H9 (cell line): ENCODE data around the gene SNRPD3. TPM values are rescaled to one million over a fixed set of nuclear protein-coding genes. Genes with fewer than 3 reads are reported as not detected.

Experiments
- DNase-seq: peaks from one replicate; pipeline ENCODE4 v3.0.0-alpha.2; 2017
- H2AFZ ChIP-seq: one replicate; pipeline ENCODE4 v1.6.1; 2013; ENCODE audit warnings: mild to moderate bottlenecking, low read length, control low read depth, moderate library complexity
- H2AK5ac ChIP-seq: 2 replicates; pipeline ENCODE4 v1.6.1; 2013; ENCODE audit warnings: low read length, control low read depth, mixed read lengths; ENCODE audit not compliant: insufficient read length
- H2BK120ac ChIP-seq: one replicate; pipeline ENCODE4 v1.6.1; 2013; ENCODE audit warnings: low read depth, mild to moderate bottlenecking, low read length, control low read depth, inconsistent platforms; ENCODE audit not compliant: poor library complexity, severe bottlenecking
- H2BK12ac ChIP-seq: 2 replicates; pipeline ENCODE4 v1.6.1; 2013; ENCODE audit warnings: low read length, control low read depth, mixed read lengths, low read depth; ENCODE audit not compliant: insufficient read length
- H2BK15ac ChIP-seq: 2 replicates; pipeline ENCODE4 v1.6.1; 2013; ENCODE audit warnings: low read depth, low read length, control low read depth
- H2BK20ac ChIP-seq: one replicate; pipeline ENCODE4 v1.6.1; 2013; ENCODE audit warnings: low read depth, mild to moderate bottlenecking, low read length, control low read depth, inconsistent platforms; ENCODE audit not compliant: poor library complexity, severe bottlenecking
- H2BK5ac ChIP-seq: 2 replicates; pipeline ENCODE4 v1.6.1; 2013; ENCODE audit warnings: low read length, control low read depth, mixed read lengths; ENCODE audit not compliant: insufficient read length
- H3K14ac ChIP-seq: 2 replicates; pipeline ENCODE4 v1.6.1; 2013; ENCODE audit warnings: low read length, control low read depth; ENCODE audit not compliant: insufficient read depth
- H3K18ac ChIP-seq: 2 replicates; pipeline ENCODE4 v1.6.1; 2013; ENCODE audit warnings: low read depth, mild to moderate bottlenecking, mixed read lengths, low read length, control low read depth; ENCODE audit not compliant: insufficient read length
- H3K23ac ChIP-seq: 2 replicates; pipeline ENCODE4 v1.6.1; 2013; ENCODE audit warnings: low read length, control low read depth, mixed read lengths, low read depth; ENCODE audit not compliant: insufficient read length
- H3K23me2 ChIP-seq: 2 replicates; pipeline ENCODE4 v1.6.1; 2013; ENCODE audit warnings: low read depth, mild to moderate bottlenecking, mixed read lengths, low read length, control low read depth; ENCODE audit not compliant: insufficient read length, poor library complexity, severe bottlenecking
- H3K27ac ChIP-seq: 2 replicates; pipeline ENCODE4 v1.5.1; 2013; ENCODE audit warnings: low read length, control low read depth, mixed read lengths, low read depth; ENCODE audit not compliant: insufficient read length
- H3K27me3 ChIP-seq: 2 replicates; pipeline ENCODE4 v1.6.1; 2013; ENCODE audit warnings: low read length, control low read depth, inconsistent platforms; ENCODE audit not compliant: insufficient read depth
- H3K4ac ChIP-seq: 2 replicates; pipeline ENCODE4 v1.6.1; 2013; ENCODE audit warnings: low read depth, mild to moderate bottlenecking, control low read depth, inconsistent platforms, low read length, moderate library complexity
- H3K4me1 ChIP-seq: 2 replicates; pipeline ENCODE4 v1.6.1; 2013; ENCODE audit warnings: low read length, control low read depth, inconsistent platforms; ENCODE audit not compliant: insufficient read depth
- H3K4me2 ChIP-seq: 2 replicates; pipeline ENCODE4 v1.6.1; 2013; ENCODE audit warnings: low read length, control low read depth, mixed read lengths; ENCODE audit not compliant: insufficient read length, insufficient read depth
- H3K56ac ChIP-seq: 2 replicates; pipeline ENCODE4 v1.6.1; 2013; ENCODE audit warnings: low read depth, mild to moderate bottlenecking, mixed read lengths, low read length, control low read depth; ENCODE audit not compliant: insufficient read length
- H3K79me1 ChIP-seq: 2 replicates; pipeline ENCODE4 v1.6.1; 2013; ENCODE audit warnings: low read depth, mild to moderate bottlenecking, moderate library complexity, low read length, control low read depth, inconsistent platforms; ENCODE audit not compliant: insufficient read depth, poor library complexity, severe bottlenecking
- H3K79me2 ChIP-seq: 2 replicates; pipeline ENCODE4 v1.6.1; 2013; ENCODE audit warnings: low read length, control low read depth, inconsistent platforms; ENCODE audit not compliant: insufficient read depth
- H3K9ac ChIP-seq: 2 replicates; pipeline ENCODE4 v1.6.1; 2013; ENCODE audit warnings: low read length, control low read depth, mixed read lengths; ENCODE audit not compliant: insufficient read length; ENCODE audit errors: extremely low read depth
- H3K9me3 ChIP-seq: one replicate; pipeline ENCODE4 v1.6.1; 2013; ENCODE audit warnings: low read depth, low read length, inconsistent platforms; ENCODE audit not compliant: control insufficient read depth
- H3T11ph ChIP-seq: one replicate; pipeline ENCODE4 v1.6.1; 2013; ENCODE audit warnings: mild to moderate bottlenecking, low read length, control low read depth, inconsistent platforms
- H4K20me1 ChIP-seq: one replicate; pipeline ENCODE4 v1.6.1; 2013; ENCODE audit not compliant: control insufficient read depth, insufficient read length, insufficient read depth
- H4K5ac ChIP-seq: 2 replicates; pipeline ENCODE4 v1.6.1; 2013; ENCODE audit warnings: low read depth, mild to moderate bottlenecking, mixed read lengths, low read length, control low read depth; ENCODE audit not compliant: insufficient read length
- H4K8ac ChIP-seq: replicated peaks from 2 replicates; pipeline ENCODE4 v1.6.1; 2013; ENCODE audit warnings: low read length, control low read depth, mixed read lengths, low read depth; ENCODE audit not compliant: insufficient read length
- H4K91ac ChIP-seq: 2 replicates; pipeline ENCODE4 v1.6.1; 2013; ENCODE audit warnings: low read depth, mild to moderate bottlenecking, moderate library complexity, mixed read lengths, low read length, control low read depth; ENCODE audit not compliant: insufficient read length
- H3K27ac Mint-ChIP-seq, 3 experiments: 2 replicates in 2 of 3; 3 replicates in 1 of 3; pipeline ENCODE4 v1.8.0; 2020 to 2021; ENCODE audit warnings: mixed read lengths in 3 of 3, mild to moderate bottlenecking in 1 of 3, moderate library complexity in 1 of 3
- H3K27me3 Mint-ChIP-seq: 2 replicates; pipeline ENCODE4 v1.8.0; 2021; ENCODE audit warnings: low read depth, mild to moderate bottlenecking, moderate library complexity, mixed read lengths
- H3K36me3 Mint-ChIP-seq, 3 experiments: 2 replicates in 2 of 3; 3 replicates in 1 of 3; pipeline ENCODE4 v1.8.0; 2020 to 2021; ENCODE audit warnings: low read depth in 3 of 3, mixed read lengths in 3 of 3; ENCODE audit not compliant: insufficient read depth in 1 of 3
- H3K4me1 Mint-ChIP-seq, 2 experiments: 2 replicates each; pipeline ENCODE4 v1.8.0; 2020; ENCODE audit warnings: mixed read lengths in 2 of 2
- H3K4me3 Mint-ChIP-seq, 2 experiments: 2 replicates in 1 of 2; 3 replicates in 1 of 2; pipeline ENCODE4 v1.8.0; 2020 to 2021; ENCODE audit warnings: mild to moderate bottlenecking in 2 of 2, mixed read lengths in 2 of 2, moderate library complexity in 1 of 2
- H3K9me3 Mint-ChIP-seq, 2 experiments: 2 replicates in 1 of 2; 3 replicates in 1 of 2; pipeline ENCODE4 v1.8.0; 2020; ENCODE audit warnings: mild to moderate bottlenecking in 2 of 2, mixed read lengths in 2 of 2, moderate library complexity in 1 of 2
- CTCF ChIP-seq: fragments of 200-600 bp; sonication (generic); conservative IDR thresholded peaks from 3 replicates; pipeline ENCODE4 v1.8.0; 2021; ENCODE audit warnings: antibody characterized with exemption, mild to moderate bottlenecking
- WGBS: extraction: QIAGEN DNeasy Blood & Tissue Kit; methylation state at CpG from one replicate; pipeline ENCODE4 v1.1.7; 2013; ENCODE audit warnings: missing lambda C conversion rate, low lambda C conversion rate, mixed read lengths; ENCODE audit not compliant: insufficient read length; ENCODE audit errors: extremely low coverage; 5-methylcytosine and 5-hydroxymethylcytosine counted together
- total RNA-seq: library from RNA; stranded (reverse); gene quantifications from 2 replicates; pipeline ENCODE4 v1.2.1, GENCODE V29; 2021

The SNRPD3 gene
- total RNA-seq, 1 experiment from 2014 or later = 212 TPM

GRCh38 chr22:24585927-24586546 lies 30.2 kb downstream of the SNRPD3 start:
- H3K36me3 Mint-ChIP-seq = peaks cover 0 to 8% (median 7%) of the 10 kb centered on the region in 3 experiments; a peak in 3 of 7 replicates
- no peaks in the 10 kb centered on the region for H3K4me1 ChIP-seq
- H3K27me3 ChIP-seq = no peaks in the 10 kb centered on the region
- H2AFZ ChIP-seq = no peak overlapping the region
- no peak overlapping the region for H4K8ac ChIP-seq
- H2BK15ac ChIP-seq = no peak overlapping the region
- TF ChIP-seq CTCF = no peak
- H3K9me3 ChIP-seq = no peaks in the 10 kb centered on the region
- H3K23ac ChIP-seq = no peak overlapping the region
- no peaks in the 10 kb centered on the region; the same call in 1 of the 2 replicates for H3K27me3 Mint-ChIP-seq
- no peaks in the 10 kb centered on the region for H3K79me2 ChIP-seq
- no peaks in the 10 kb centered on the region for H3K79me1 ChIP-seq
- H2BK12ac ChIP-seq = no peak overlapping the region
- H3K4me2 ChIP-seq = no peak overlapping the region
- H3K4me3 Mint-ChIP-seq = no peak overlapping the region
- H2BK120ac ChIP-seq = no peak overlapping the region
- H3K4ac ChIP-seq = no peak overlapping the region
- DNase-seq = no peak
- WGBS = no CpG with 5 or more reads among the region's 24 CpGs
- no peak overlapping the region for H3K9ac ChIP-seq
- H3K23me2 ChIP-seq = no peaks in the 10 kb centered on the region
- no peak overlapping the region for H3K27ac ChIP-seq
- H3T11ph ChIP-seq = no peak overlapping the region
- no peaks in the 10 kb centered on the region for H3K9me3 Mint-ChIP-seq
- no peak overlapping the region for H3K56ac ChIP-seq
- H3K18ac ChIP-seq = no peak overlapping the region
- no peak overlapping the region for H2AK5ac ChIP-seq
- H2BK5ac ChIP-seq = no peak overlapping the region
- peaks cover 0 to 2% of the 10 kb centered on the region in 2 experiments; a peak in 1 of 4 replicates for H3K4me1 Mint-ChIP-seq
- no peak overlapping the region; the same call in 1 of the 2 replicates for H3K14ac ChIP-seq
- H4K91ac ChIP-seq = no peak overlapping the region
- H4K20me1 ChIP-seq = no peaks in the 10 kb centered on the region
- H3K27ac Mint-ChIP-seq = no peak overlapping the region
- no peak overlapping the region for H2BK20ac ChIP-seq
- H4K5ac ChIP-seq = no peak overlapping the region
